ENCODE results near the gene PTGS1. TPM values are rescaled to one million over a fixed set of nuclear protein-coding genes. Genes with fewer than 3 reads are reported as not detected.

Gene PTGS1
- total RNA-seq, 1 donor from 2014 or later = 0.39 TPM

DNA sequence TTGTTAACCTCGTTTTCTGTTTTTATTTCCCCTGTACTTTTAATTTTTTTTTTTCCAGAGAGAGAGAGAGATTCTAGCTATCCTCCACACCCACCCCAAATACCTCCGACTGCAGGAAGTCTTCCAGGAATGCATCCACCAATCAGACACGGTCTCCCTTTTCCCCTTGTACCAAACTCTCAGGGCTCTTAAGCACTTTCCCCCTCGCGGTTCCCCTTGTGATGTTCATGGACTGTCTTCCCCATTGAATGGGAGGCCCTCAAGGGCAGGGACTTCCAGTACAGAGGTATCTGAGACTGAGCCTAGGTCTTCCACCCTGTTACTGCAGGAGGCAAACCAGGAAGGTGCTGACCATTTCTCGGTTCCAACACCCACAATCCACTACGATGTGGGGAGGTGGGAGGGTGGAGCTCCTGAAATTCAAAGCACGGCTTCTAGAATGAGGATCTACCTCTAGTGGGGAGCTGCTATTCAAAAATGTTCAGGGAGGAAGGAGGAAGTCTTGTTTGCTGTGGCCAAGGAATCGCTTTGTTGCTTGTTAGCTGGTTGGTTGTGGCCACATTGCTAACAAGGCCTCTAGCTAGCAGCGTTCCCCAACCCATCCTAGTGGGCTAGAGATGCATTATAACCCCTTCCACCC lies 37.5 kb upstream of the PTGS1 start:
- no peak for DNase-seq
- Mint-ChIP-seq H3K4me3 (ENCODE audit: unreplicated experiment) (no peak overlapping the region), H3K27me3 (ENCODE audit: unreplicated experiment) (peaks cover 2% of the 10 kb centered on the region), H3K27ac (ENCODE audit: unreplicated experiment) (no peak overlapping the region), H3K4me1 (ENCODE audit: low read depth, unreplicated experiment) (peaks cover 15% of the 10 kb centered on the region), H3K36me3 (ENCODE audit: unreplicated experiment) (no peaks in the 10 kb centered on the region), H3K9me3 (ENCODE audit: unreplicated experiment) (peaks cover 2% of the 10 kb centered on the region)
- TF ChIP-seq, protein P1, sequence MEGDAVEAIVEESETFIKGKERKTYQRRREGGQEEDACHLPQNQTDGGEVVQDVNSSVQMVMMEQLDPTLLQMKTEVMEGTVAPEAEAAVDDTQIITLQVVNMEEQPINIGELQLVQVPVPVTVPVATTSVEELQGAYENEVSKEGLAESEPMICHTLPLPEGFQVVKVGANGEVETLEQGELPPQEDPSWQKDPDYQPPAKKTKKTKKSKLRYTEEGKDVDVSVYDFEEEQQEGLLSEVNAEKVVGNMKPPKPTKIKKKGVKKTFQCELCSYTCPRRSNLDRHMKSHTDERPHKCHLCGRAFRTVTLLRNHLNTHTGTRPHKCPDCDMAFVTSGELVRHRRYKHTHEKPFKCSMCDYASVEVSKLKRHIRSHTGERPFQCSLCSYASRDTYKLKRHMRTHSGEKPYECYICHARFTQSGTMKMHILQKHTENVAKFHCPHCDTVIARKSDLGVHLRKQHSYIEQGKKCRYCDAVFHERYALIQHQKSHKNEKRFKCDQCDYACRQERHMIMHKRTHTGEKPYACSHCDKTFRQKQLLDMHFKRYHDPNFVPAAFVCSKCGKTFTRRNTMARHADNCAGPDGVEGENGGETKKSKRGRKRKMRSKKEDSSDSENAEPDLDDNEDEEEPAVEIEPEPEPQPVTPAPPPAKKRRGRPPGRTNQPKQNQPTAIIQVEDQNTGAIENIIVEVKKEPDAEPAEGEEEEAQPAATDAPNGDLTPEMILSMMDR (IDR thresholded peaks at IDR 0.05; ENCODE audit: partially characterized antibody, unreplicated experiment) = no peak

DNA sequence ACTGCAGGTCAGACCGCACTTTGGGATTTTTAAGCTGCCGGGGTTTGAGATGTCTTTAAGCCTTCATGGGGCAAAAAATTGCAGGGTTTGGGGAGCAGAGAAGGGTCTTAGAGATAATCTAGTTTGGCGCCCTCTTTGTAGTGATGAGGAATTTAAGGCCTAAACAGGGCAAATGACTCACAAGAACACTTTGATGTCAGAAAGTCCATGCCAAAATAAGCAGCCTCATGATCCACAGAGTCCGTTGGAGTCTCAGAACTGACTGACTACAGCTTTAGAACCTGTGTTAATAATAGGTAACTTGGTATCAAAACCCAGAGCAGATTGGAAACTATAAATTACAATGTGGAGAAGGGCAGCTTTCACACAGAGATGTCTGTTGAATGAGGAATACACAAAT lies 35.9 kb upstream of the PTGS1 start:
- no peak overlapping the region for H3K4me3 Mint-ChIP-seq (ENCODE audit: unreplicated experiment)
- H3K9me3 Mint-ChIP-seq (ENCODE audit: unreplicated experiment) = peaks cover 2% of the 10 kb centered on the region
- no peaks in the 10 kb centered on the region for H3K36me3 Mint-ChIP-seq (ENCODE audit: unreplicated experiment)
- no peak for DNase-seq
- H3K27ac Mint-ChIP-seq (ENCODE audit: unreplicated experiment) = no peak overlapping the region
- TF ChIP-seq, protein P1 (IDR thresholded peaks at IDR 0.05; ENCODE audit: partially characterized antibody, unreplicated experiment) = no peak
- H3K27me3 Mint-ChIP-seq (ENCODE audit: unreplicated experiment) = peaks cover 2% of the 10 kb centered on the region
- H3K4me1 Mint-ChIP-seq (ENCODE audit: low read depth, unreplicated experiment) = peaks cover 11% of the 10 kb centered on the region

DNA sequence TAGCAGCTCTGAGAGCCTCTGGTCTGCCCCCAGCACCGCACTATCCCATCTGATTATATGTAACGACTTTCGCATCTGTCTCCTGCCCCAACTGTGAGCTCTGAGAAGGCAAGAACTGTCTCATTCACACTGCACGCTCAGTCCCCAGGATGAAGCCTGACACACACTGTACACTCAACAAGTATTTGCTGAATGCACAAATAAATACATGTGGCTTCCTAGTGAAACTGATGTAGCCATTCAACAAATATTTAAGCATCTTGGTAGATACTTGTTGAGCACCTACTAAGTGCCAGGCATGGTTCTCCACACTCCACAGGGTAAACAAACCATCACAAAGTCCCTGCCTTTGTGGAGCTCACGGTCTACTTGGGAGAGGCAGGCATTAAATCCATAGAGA lies 34.6 kb upstream of the PTGS1 start:
- DNase-seq = no peak
- peaks cover 2% of the 10 kb centered on the region for H3K27me3 Mint-ChIP-seq (ENCODE audit: unreplicated experiment)
- no peaks in the 10 kb centered on the region for H3K36me3 Mint-ChIP-seq (ENCODE audit: unreplicated experiment)
- no peak overlapping the region for H3K4me3 Mint-ChIP-seq (ENCODE audit: unreplicated experiment)
- TF ChIP-seq, protein P1 (IDR thresholded peaks at IDR 0.05; ENCODE audit: partially characterized antibody, unreplicated experiment) = no peak
- no peaks in the 10 kb centered on the region for H3K9me3 Mint-ChIP-seq (ENCODE audit: unreplicated experiment)
- no peak overlapping the region for H3K27ac Mint-ChIP-seq (ENCODE audit: unreplicated experiment)
- H3K4me1 Mint-ChIP-seq (ENCODE audit: low read depth, unreplicated experiment) = peaks cover 11% of the 10 kb centered on the region

DNA sequence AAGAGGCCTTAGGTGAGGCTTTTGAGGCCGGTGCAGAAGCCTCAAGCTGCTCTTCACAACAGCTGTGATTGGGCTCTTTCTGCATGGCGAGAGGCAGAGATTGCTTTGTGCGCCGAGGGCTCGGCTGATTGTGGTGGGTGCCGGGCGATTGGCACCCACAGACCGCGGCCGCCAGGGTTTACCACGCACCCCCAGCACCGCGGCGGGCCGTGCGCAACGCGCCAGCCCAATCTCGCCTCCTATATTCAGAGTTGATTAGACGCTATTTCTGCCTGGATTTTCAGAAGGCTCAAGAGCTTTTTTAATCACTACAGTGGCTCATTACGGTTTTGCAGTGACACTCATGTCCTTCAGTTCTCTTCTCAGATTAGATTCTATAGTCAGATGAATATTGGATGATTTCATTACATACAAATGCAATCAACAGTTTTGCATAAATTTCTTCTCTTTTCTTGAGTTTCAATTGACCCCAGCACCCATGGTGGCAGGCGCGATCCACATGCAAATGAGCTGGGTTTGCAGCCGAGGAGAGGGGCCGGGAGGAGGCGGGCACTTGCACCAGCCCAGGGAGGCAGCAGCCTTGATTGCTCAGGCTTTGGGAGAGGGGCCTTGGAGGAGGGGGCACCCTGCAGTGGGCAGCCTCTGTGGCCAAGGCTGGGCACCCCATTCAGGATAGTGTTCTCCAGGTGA lies 33.8 kb upstream of the PTGS1 start:
- H3K9me3 Mint-ChIP-seq (ENCODE audit: unreplicated experiment) = no peaks in the 10 kb centered on the region
- H3K4me3 Mint-ChIP-seq (ENCODE audit: unreplicated experiment) = no peak overlapping the region
- peaks cover 2% of the 10 kb centered on the region for H3K27me3 Mint-ChIP-seq (ENCODE audit: unreplicated experiment)
- peaks cover 11% of the 10 kb centered on the region for H3K4me1 Mint-ChIP-seq (ENCODE audit: low read depth, unreplicated experiment)
- H3K27ac Mint-ChIP-seq (ENCODE audit: unreplicated experiment) = no peak overlapping the region
- H3K36me3 Mint-ChIP-seq (ENCODE audit: unreplicated experiment) = no peaks in the 10 kb centered on the region
- TF ChIP-seq, protein P1 (IDR thresholded peaks at IDR 0.05; ENCODE audit: partially characterized antibody, unreplicated experiment) = no peak
- no peak for DNase-seq

DNA sequence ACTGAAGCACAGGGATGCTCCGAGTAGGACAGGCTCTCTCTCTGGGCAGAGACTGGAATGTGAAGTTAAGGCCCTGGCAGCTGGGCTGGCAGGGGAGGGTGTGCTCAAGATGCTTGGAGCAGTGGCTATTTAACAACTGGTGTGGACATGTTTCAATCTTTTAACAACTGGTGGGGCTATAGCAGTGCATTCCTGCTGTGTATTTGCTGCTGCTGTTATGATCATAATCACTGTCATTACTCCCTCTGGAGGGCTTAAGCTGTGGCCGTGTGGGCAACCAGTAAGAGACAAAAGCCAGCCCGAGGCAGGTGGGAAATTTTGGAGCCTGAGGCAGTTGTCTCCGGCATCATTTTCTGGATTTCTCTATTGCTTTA lies 33.3 kb upstream of the PTGS1 start:
- Mint-ChIP-seq H3K9me3 (ENCODE audit: unreplicated experiment) (no peaks in the 10 kb centered on the region), H3K36me3 (ENCODE audit: unreplicated experiment) (no peaks in the 10 kb centered on the region), H3K27me3 (ENCODE audit: unreplicated experiment) (peaks cover 2% of the 10 kb centered on the region), H3K4me1 (ENCODE audit: low read depth, unreplicated experiment) (peaks cover 9% of the 10 kb centered on the region), H3K4me3 (ENCODE audit: unreplicated experiment) (no peak overlapping the region), H3K27ac (ENCODE audit: unreplicated experiment) (no peak overlapping the region)
- DNase-seq = no peak
- TF ChIP-seq, protein P1 (IDR thresholded peaks at IDR 0.05; ENCODE audit: partially characterized antibody, unreplicated experiment) = no peak

All from glutamatergic neuron (in vitro differentiated cells).